HepG2 (cell line): ENCODE data around the gene LDLRAD3. TPM values are rescaled to one million over a fixed set of nuclear protein-coding genes. Genes with fewer than 3 reads are reported as not detected.
A peak's percentile ranks its signal among the peaks of the same experiment; 100 is the strongest.

Experiments
- ATAC-seq: fragments of 200-7000 bp; cut with Tn5 transposase; 3 replicates; pipeline ENCODE4 v1.9.1; 2020; ENCODE audit warnings: mild to moderate bottlenecking, moderate library complexity
- BruUV-seq: library from RNA; stranded (reverse); fragments of 400-500 nt; replicated peaks from 2 replicates; lab custom pipeline; 2021; lab: Mats Ljungman, UMichigan
- CTCF ChIA-PET: fragments of 300-600 bp; formaldehyde crosslinking; extraction: SDS; loops from one replicate; lab custom pipeline; 2021; ENCODE audit warnings: low total read pairs, inconsistent platforms, low intra/inter-chr PET ratio; lab: Yijun Ruan, JAX
- POLR2A ChIA-PET: fragments of 350-600 bp; sonication (Branson Sonifier 250); formaldehyde crosslinking; loops from one replicate; lab custom pipeline; 2020; ENCODE audit warnings: antibody characterized with exemption, inconsistent platforms; lab: Yijun Ruan, JAX
- DNase-seq: peaks from one replicate; pipeline ENCODE4 v3.0.0-alpha.2; 2015; ENCODE audit warnings: low spot score
- FAIRE-seq: peaks from 3 replicates; lab custom pipeline; 2011; peaks lifted over from hg19 to GRCh38; lab: Jason Lieb, UNC
- H2AFZ ChIP-seq: one replicate; pipeline ENCODE4 v1.6.1; 2011; ENCODE audit warnings: low read length, inconsistent platforms
- H3K27ac ChIP-seq: fragments of 300-600 bp; 3 replicates; pipeline ENCODE4 v1.8.0; 2011; ENCODE audit warnings: mixed run types, mild to moderate bottlenecking, mixed read lengths, low read length, inconsistent platforms; ENCODE audit not compliant: insufficient read depth; ENCODE audit errors: extremely low read length
- H3K27me3 ChIP-seq, 2 experiments: fragments of 200-600 bp in 1 of 2; 2 replicates in 1 of 2; 3 replicates in 1 of 2; pipeline versions ENCODE4 v1.6.0 to v1.8.0; 2011; ENCODE audit warnings: low read length in 2 of 2, mild to moderate bottlenecking in 2 of 2, moderate library complexity in 2 of 2, inconsistent platforms in 1 of 2; ENCODE audit not compliant: insufficient read depth in 2 of 2, control insufficient read depth in 1 of 2
- H3K36me3 ChIP-seq, 2 experiments: fragments of 200-600 bp in 1 of 2; replicated peaks in 1 of 2; 2 replicates in 1 of 2; 3 replicates in 1 of 2; pipeline versions ENCODE4 v1.5.1 to v1.8.0; 2011; ENCODE audit warnings: low read length in 2 of 2, inconsistent platforms in 1 of 2; ENCODE audit not compliant: insufficient read depth in 2 of 2, control insufficient read depth in 1 of 2
- H3K4me1 ChIP-seq: 2 replicates; pipeline ENCODE4 v1.5.1; 2012; ENCODE audit warnings: low read length, inconsistent platforms; ENCODE audit not compliant: insufficient read depth
- H3K4me2 ChIP-seq: 2 replicates; pipeline ENCODE4 v1.6.0; 2011; ENCODE audit warnings: low read depth, low read length, inconsistent platforms
- H3K4me3 ChIP-seq, 3 experiments: fragments of 200-600 bp in 1 of 3; sonication (generic), shearing (Covaris generic) in 1 of 3; replicated peaks in 1 of 3; 2 replicates each; pipeline ENCODE4 v1.5.1; 2011 to 2016; ENCODE audit warnings: low read length in 3 of 3, inconsistent platforms in 2 of 3, low read depth in 2 of 3, mild to moderate bottlenecking in 2 of 3, control low read depth in 1 of 3, mixed read lengths in 1 of 3; ENCODE audit not compliant: insufficient read depth in 1 of 3
- H3K79me2 ChIP-seq: one replicate; pipeline ENCODE4 v1.6.1; 2011; ENCODE audit warnings: low read length, inconsistent platforms; ENCODE audit not compliant: insufficient read depth
- H3K9ac ChIP-seq: 2 replicates; pipeline ENCODE4 v1.6.0; 2011; ENCODE audit warnings: mild to moderate bottlenecking, low read depth, low read length, inconsistent platforms; ENCODE audit not compliant: insufficient read depth
- H3K9me3 ChIP-seq: 2 replicates; pipeline ENCODE4 v1.5.1; 2012; ENCODE audit warnings: mild to moderate bottlenecking, low read length
- H4K20me1 ChIP-seq: 2 replicates; pipeline ENCODE4 v1.6.0; 2011; ENCODE audit warnings: inconsistent platforms, mild to moderate bottlenecking, low read length, moderate library complexity; ENCODE audit not compliant: insufficient read depth
- CTCF ChIP-seq: sonication (generic); formaldehyde crosslinking; IDR thresholded peaks from 2 replicates; pipeline ENCODE4 v1.5.0; 2020; ENCODE audit warnings: mild to moderate bottlenecking, missing genetic modification reagents, moderate library complexity
- KAT2B ChIP-seq: fragments of 150-350 bp; IDR thresholded peaks from 2 replicates; pipeline ENCODE4 v1.6.1; 2014; ENCODE audit warnings: low read depth, low read length, borderline replicate concordance
- LBX2 ChIP-seq: sonication (generic); formaldehyde crosslinking; IDR thresholded peaks from 2 replicates; pipeline ENCODE4 v1.5.0; 2020; ENCODE audit warnings: missing genetic modification reagents, mild to moderate bottlenecking, borderline replicate concordance
- MED13 ChIP-seq: sonication (generic); formaldehyde crosslinking; IDR thresholded peaks from 2 replicates; pipeline ENCODE4 v1.5.0; 2020; ENCODE audit warnings: missing genetic modification reagents
- RNF219 ChIP-seq: sonication (generic); formaldehyde crosslinking; IDR thresholded peaks from 2 replicates; pipeline ENCODE4 v1.5.0; 2020; ENCODE audit warnings: mild to moderate bottlenecking, missing genetic modification reagents
- ZNF225 ChIP-seq: sonication (generic); formaldehyde crosslinking; IDR thresholded peaks from 2 replicates; pipeline ENCODE4 v1.4.0; 2020; ENCODE audit warnings: mild to moderate bottlenecking, missing genetic modification reagents
- WGBS: methylation state at CpG from one replicate; pipeline ENCODE4 v1.1.6; 2017; ENCODE audit warnings: low lambda C conversion rate; 5-methylcytosine and 5-hydroxymethylcytosine counted together
- in situ Hi-C: cut with HindIII; loops from 2 replicates; pipeline ENCODE4 v1.10.0; 2017; ENCODE audit warnings: low pct_unique_long_range_greater_than_20kb; ENCODE audit not compliant: extremely low pct_ligation_motif_present
- intact Hi-C: fragments of 100-400 bp; cut with micrococcal nuclease; formaldehyde crosslinking; loops from one replicate; pipeline ENCODE4 v1.10.0; 2022; ENCODE audit not compliant: unreplicated experiment
- polyA plus RNA-seq, 8 experiments: library from polyadenylated mRNA; depleted of rRNA in 3 of 8; stranded (reverse) in 7 of 8; unstranded in 1 of 8; fragments of >200 nt; fragmentation: Illumina TruSeq in 4 of 8; extraction: Trizol in 4 of 8; gene quantifications; 2 replicates each; pipeline versions ENCODE4 v1.2.1 to v1.2.3, GENCODE V29; 2011 to 2016; ENCODE audit warnings: low read depth in 4 of 8, missing spikeins in 1 of 8, mixed read lengths in 1 of 8; ENCODE audit not compliant: insufficient read depth in 1 of 8
- total RNA-seq, 5 experiments: library from RNA; depleted of rRNA; stranded (reverse); fragments of >200 nt; fragmentation: Illumina TruSeq; extraction: Trizol; gene quantifications; 2 replicates each; pipeline ENCODE4 v1.2.3, GENCODE V29; 2016; ENCODE audit warnings: low read depth in 1 of 5

The LDLRAD3 gene
- total and polyA plus RNA-seq, 2 of the 13 experiments (the other 11 are each of a cell fraction or from before 2014, with no cell fraction given) = 0.50 to 0.60 TPM

- in situ Hi-C loops = no loop called here
- Histone ChIP-seq H3K79me2 (no peaks in the 10 kb centered on the region), H3K9ac (no peak overlapping the region), H3K4me2 (peak overlapping the region; percentile 33; the same call in 1 of the 2 replicates), H3K9me3 (peaks cover 4% of the 10 kb centered on the region; the same call in 1 of the 2 replicates), H3K4me3 (no peak overlapping the region), H3K27ac (no peak overlapping the region), H2AFZ (peak overlapping the region; percentile 52), H3K4me1 (peaks cover 13% of the 10 kb centered on the region), H4K20me1 (no peaks in the 10 kb centered on the region), H3K36me3 (no peaks in the 10 kb centered on the region), H3K27me3 (no peaks in the 10 kb centered on the region)
- ChIA-PET CTCF (no interaction called here), POLR2A (no interaction called here)
- 32% methylated on average over 9 of the region's 10 CpGs for WGBS
- FAIRE-seq (no peak), ATAC-seq (peak; percentile 64), DNase-seq (no peak)
- intact Hi-C loops = no loop called here
- TF ChIP-seq CTCF (CRISPR knock-in tag) (peak; percentile 8; the same call in 1 of the 2 replicates), ZNF225 (CRISPR knock-in tag) (no peak)
- BruUV-seq = no TSS peak
Measured at GRCh38 chr11:36090356-36091109, 146.7 kb downstream of the LDLRAD3 start.

GRCh38 chr11:36091256-36091811 lies 147.5 kb downstream of the LDLRAD3 start:
- BruUV-seq = no TSS peak
- Histone ChIP-seq H3K79me2 (no peaks in the 10 kb centered on the region), H3K9ac (no peak overlapping the region), H3K36me3 (no peaks in the 10 kb centered on the region), H4K20me1 (no peaks in the 10 kb centered on the region), H3K27me3 (no peaks in the 10 kb centered on the region; a peak in 1 of 5 replicates), H3K4me3 (no peak overlapping the region), H3K27ac (no peak overlapping the region), H2AFZ (no peak overlapping the region), H3K4me2 (no peak overlapping the region), H3K4me1 (peaks cover 13% of the 10 kb centered on the region), H3K9me3 (peaks cover 4% of the 10 kb centered on the region; the same call in 1 of the 2 replicates)
- intact Hi-C loops (no loop called here), in situ Hi-C loops (no loop called here)
- 31% methylated on average over 7 of the region's 7 CpGs for WGBS
- FAIRE-seq (no peak), ATAC-seq (no peak), DNase-seq (no peak)
- CTCF ChIA-PET = no interaction called here
- POLR2A ChIA-PET = no interaction called here
- TF ChIP-seq MED13 (CRISPR knock-in tag) = no peak
- TF ChIP-seq KAT2B = no peak
- TF ChIP-seq LBX2 = no peak
- TF ChIP-seq RNF219 (CRISPR knock-in tag) = no peak
